HepG2 (cell line): ENCODE results near the gene VSX1. TPM values are rescaled to one million over a fixed set of nuclear protein-coding genes. Genes with fewer than 3 reads are reported as not detected.

Experiments
- BRF2 ChIP-seq: sonication (generic); formaldehyde crosslinking; IDR thresholded peaks from 2 replicates; pipeline ENCODE4 v1.8.1; 2022; ENCODE audit warnings: mild to moderate bottlenecking, missing genetic modification reagents
- CENPT ChIP-seq: sonication (generic); formaldehyde crosslinking; IDR thresholded peaks from 2 replicates; pipeline ENCODE4 v1.8.0; 2022; ENCODE audit warnings: low read depth, mild to moderate bottlenecking, moderate library complexity, missing genetic modification reagents
- KAT7 ChIP-seq: IDR thresholded peaks from 2 replicates; pipeline ENCODE4 v1.6.1; 2018; ENCODE audit warnings: borderline replicate concordance, missing compliant biosample characterization
- PRDM10 ChIP-seq: sonication (generic); formaldehyde crosslinking; IDR thresholded peaks from 2 replicates; pipeline ENCODE4 v1.4.0; 2020; ENCODE audit warnings: low read depth, missing genetic modification reagents
- ZNF251 ChIP-seq: sonication (generic); formaldehyde crosslinking; IDR thresholded peaks from 2 replicates; pipeline ENCODE4 v1.9.0; 2021; ENCODE audit warnings: mild to moderate bottlenecking, missing genetic modification reagents
- ZNF281 ChIP-seq: sonication (generic); formaldehyde crosslinking; IDR thresholded peaks from 2 replicates; pipeline ENCODE4 v1.4.0; 2020; ENCODE audit warnings: missing genetic modification reagents, borderline replicate concordance
- ZNF350 ChIP-seq: sonication (generic); formaldehyde crosslinking; IDR thresholded peaks from 2 replicates; pipeline ENCODE4 v1.4.0; 2020; ENCODE audit warnings: mild to moderate bottlenecking, low read depth, missing genetic modification reagents, borderline replicate concordance
- polyA plus RNA-seq, 8 experiments: library from polyadenylated mRNA; depleted of rRNA in 3 of 8; stranded (reverse) in 7 of 8; unstranded in 1 of 8; fragments of >200 nt; fragmentation: Illumina TruSeq in 4 of 8; extraction: Trizol in 4 of 8; gene quantifications; 2 replicates each; pipeline versions ENCODE4 v1.2.1 to v1.2.3, GENCODE V29; 2011 to 2016; ENCODE audit warnings: low read depth in 4 of 8, missing spikeins in 1 of 8, mixed read lengths in 1 of 8; ENCODE audit not compliant: insufficient read depth in 1 of 8
- total RNA-seq, 5 experiments: library from RNA; depleted of rRNA; stranded (reverse); fragments of >200 nt; fragmentation: Illumina TruSeq; extraction: Trizol; gene quantifications; 2 replicates each; pipeline ENCODE4 v1.2.3, GENCODE V29; 2016; ENCODE audit warnings: low read depth in 1 of 5
- TF ChIP-seq, protein P1 (sequence below): sonication (generic); formaldehyde crosslinking; IDR thresholded peaks from 2 replicates; pipeline ENCODE4 v1.4.0; 2020; ENCODE audit warnings: missing genetic modification reagents, borderline replicate concordance
- TF ChIP-seq, protein P2 (sequence below): sonication (generic); formaldehyde crosslinking; IDR thresholded peaks from 2 replicates; pipeline ENCODE4 v1.5.0; 2020; ENCODE audit warnings: missing genetic modification reagents
- TF ChIP-seq, protein P3 (sequence below): sonication (generic); formaldehyde crosslinking; IDR thresholded peaks from 2 replicates; pipeline ENCODE4 v1.9.0; 2021; ENCODE audit warnings: missing genetic modification reagents, borderline replicate concordance

The VSX1 gene
- total and polyA plus RNA-seq, 2 of the 13 experiments (the other 11 are each of a cell fraction or from before 2014, with no cell fraction given) = 0.04 TPM; not detected in 1

- TF ChIP-seq, protein P1, sequence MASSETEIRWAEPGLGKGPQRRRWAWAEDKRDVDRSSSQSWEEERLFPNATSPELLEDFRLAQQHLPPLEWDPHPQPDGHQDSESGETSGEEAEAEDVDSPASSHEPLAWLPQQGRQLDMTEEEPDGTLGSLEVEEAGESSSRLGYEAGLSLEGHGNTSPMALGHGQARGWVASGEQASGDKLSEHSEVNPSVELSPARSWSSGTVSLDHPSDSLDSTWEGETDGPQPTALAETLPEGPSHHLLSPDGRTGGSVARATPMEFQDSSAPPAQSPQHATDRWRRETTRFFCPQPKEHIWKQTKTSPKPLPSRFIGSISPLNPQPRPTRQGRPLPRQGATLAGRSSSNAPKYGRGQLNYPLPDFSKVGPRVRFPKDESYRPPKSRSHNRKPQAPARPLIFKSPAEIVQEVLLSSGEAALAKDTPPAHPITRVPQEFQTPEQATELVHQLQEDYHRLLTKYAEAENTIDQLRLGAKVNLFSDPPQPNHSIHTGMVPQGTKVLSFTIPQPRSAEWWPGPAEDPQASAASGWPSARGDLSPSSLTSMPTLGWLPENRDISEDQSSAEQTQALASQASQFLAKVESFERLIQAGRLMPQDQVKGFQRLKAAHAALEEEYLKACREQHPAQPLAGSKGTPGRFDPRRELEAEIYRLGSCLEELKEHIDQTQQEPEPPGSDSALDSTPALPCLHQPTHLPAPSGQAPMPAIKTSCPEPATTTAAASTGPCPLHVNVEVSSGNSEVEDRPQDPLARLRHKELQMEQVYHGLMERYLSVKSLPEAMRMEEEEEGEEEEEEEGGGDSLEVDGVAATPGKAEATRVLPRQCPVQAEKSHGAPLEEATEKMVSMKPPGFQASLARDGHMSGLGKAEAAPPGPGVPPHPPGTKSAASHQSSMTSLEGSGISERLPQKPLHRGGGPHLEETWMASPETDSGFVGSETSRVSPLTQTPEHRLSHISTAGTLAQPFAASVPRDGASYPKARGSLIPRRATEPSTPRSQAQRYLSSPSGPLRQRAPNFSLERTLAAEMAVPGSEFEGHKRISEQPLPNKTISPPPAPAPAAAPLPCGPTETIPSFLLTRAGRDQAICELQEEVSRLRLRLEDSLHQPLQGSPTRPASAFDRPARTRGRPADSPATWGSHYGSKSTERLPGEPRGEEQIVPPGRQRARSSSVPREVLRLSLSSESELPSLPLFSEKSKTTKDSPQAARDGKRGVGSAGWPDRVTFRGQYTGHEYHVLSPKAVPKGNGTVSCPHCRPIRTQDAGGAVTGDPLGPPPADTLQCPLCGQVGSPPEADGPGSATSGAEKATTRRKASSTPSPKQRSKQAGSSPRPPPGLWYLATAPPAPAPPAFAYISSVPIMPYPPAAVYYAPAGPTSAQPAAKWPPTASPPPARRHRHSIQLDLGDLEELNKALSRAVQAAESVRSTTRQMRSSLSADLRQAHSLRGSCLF = no peak
- TF ChIP-seq ZNF281 (0 out of 2 replicates have a peak, but pooled peaks have one; percentile 3), CENPT (CRISPR knock-in tag) (no peak), ZNF350 (no peak), BRF2 (CRISPR knock-in tag) (no peak), KAT7 (CRISPR knock-in tag) (no peak), ZNF251 (no peak), PRDM10 (CRISPR knock-in tag) (peak; percentile 50; the same call in 1 of the 2 replicates)
- TF ChIP-seq, protein P2, sequence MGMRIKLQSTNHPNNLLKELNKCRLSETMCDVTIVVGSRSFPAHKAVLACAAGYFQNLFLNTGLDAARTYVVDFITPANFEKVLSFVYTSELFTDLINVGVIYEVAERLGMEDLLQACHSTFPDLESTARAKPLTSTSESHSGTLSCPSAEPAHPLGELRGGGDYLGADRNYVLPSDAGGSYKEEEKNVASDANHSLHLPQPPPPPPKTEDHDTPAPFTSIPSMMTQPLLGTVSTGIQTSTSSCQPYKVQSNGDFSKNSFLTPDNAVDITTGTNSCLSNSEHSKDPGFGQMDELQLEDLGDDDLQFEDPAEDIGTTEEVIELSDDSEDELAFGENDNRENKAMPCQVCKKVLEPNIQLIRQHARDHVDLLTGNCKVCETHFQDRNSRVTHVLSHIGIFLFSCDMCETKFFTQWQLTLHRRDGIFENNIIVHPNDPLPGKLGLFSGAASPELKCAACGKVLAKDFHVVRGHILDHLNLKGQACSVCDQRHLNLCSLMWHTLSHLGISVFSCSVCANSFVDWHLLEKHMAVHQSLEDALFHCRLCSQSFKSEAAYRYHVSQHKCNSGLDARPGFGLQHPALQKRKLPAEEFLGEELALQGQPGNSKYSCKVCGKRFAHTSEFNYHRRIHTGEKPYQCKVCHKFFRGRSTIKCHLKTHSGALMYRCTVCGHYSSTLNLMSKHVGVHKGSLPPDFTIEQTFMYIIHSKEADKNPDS (CRISPR knock-in tag) = no peak
- TF ChIP-seq, protein P3, sequence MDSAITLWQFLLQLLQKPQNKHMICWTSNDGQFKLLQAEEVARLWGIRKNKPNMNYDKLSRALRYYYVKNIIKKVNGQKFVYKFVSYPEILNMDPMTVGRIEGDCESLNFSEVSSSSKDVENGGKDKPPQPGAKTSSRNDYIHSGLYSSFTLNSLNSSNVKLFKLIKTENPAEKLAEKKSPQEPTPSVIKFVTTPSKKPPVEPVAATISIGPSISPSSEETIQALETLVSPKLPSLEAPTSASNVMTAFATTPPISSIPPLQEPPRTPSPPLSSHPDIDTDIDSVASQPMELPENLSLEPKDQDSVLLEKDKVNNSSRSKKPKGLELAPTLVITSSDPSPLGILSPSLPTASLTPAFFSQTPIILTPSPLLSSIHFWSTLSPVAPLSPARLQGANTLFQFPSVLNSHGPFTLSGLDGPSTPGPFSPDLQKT (CRISPR knock-in tag) = no peak
Observed at GRCh38 chr20:25056690-25057233, 25.2 kb downstream of the VSX1 start (continued).
